DND-41 (cell line): ENCODE data around the gene RNLS.
A peak's percentile ranks its signal among the peaks of the same experiment; 100 is the strongest.
"Not testable (repeated sequence)": the region's sequence is repeated elsewhere in the genome, so short reads cannot be mapped to it uniquely, and the experiment has no call there.

Experiments
- ATAC-seq: fragments of 200-7000 bp; cut with Tn5 transposase; 3 replicates; pipeline ENCODE4 v1.9.1; 2021; ENCODE audit warnings: low read depth; ENCODE audit not compliant: insufficient read depth
- DNase-seq: peaks from one replicate; pipeline ENCODE4 v3.0.0-alpha.2; 2020
- H2AFZ ChIP-seq: 2 replicates; pipeline ENCODE4 v1.6.0; 2012; ENCODE audit warnings: low read depth, low read length
- H3K27ac ChIP-seq: 2 replicates; pipeline ENCODE4 v1.5.1; 2012; ENCODE audit warnings: low read length, inconsistent platforms
- H3K27me3 ChIP-seq: fragments of 200-600 bp; sonication (generic); 2 replicates; pipeline ENCODE4 v1.6.0; 2012; ENCODE audit warnings: low read length, mild to moderate bottlenecking, inconsistent platforms; ENCODE audit not compliant: insufficient read depth, poor library complexity
- H3K36me3 ChIP-seq: 2 replicates; pipeline ENCODE4 v1.5.1; 2012; ENCODE audit warnings: low read length, inconsistent platforms; ENCODE audit not compliant: insufficient read depth
- H3K4me1 ChIP-seq: 2 replicates; pipeline ENCODE4 v1.5.1; 2012; ENCODE audit warnings: mild to moderate bottlenecking, low read length; ENCODE audit not compliant: insufficient read depth
- H3K4me2 ChIP-seq: 2 replicates; pipeline ENCODE4 v1.6.0; 2012; ENCODE audit warnings: mild to moderate bottlenecking, moderate library complexity, low read length, inconsistent platforms; ENCODE audit not compliant: insufficient read depth
- H3K4me3 ChIP-seq, 2 experiments: fragments of 200-600 bp in 1 of 2; shearing (Covaris generic) in 1 of 2; 2 replicates each; pipeline ENCODE4 v1.5.1; 2012 to 2016; ENCODE audit warnings: inconsistent platforms in 2 of 2, low read length in 2 of 2, mild to moderate bottlenecking in 2 of 2, low read depth in 1 of 2, moderate library complexity in 1 of 2
- H3K79me2 ChIP-seq: 2 replicates; pipeline ENCODE4 v1.6.0; 2012; ENCODE audit warnings: low read length, inconsistent platforms; ENCODE audit not compliant: insufficient read depth
- H3K9ac ChIP-seq: 2 replicates; pipeline ENCODE4 v1.6.0; 2012; ENCODE audit warnings: low read depth, mild to moderate bottlenecking, inconsistent platforms, low read length, moderate library complexity
- H3K9me3 ChIP-seq: 2 replicates; pipeline ENCODE4 v1.5.1; 2012; ENCODE audit warnings: low read length, moderate library complexity, mild to moderate bottlenecking, inconsistent platforms; ENCODE audit not compliant: insufficient read depth, severe bottlenecking
- H4K20me1 ChIP-seq: 2 replicates; pipeline ENCODE4 v1.6.0; 2012; ENCODE audit warnings: low read length; ENCODE audit not compliant: insufficient read depth
- CTCF ChIP-seq: IDR thresholded peaks from 2 replicates; pipeline ENCODE4 v1.5.1; 2012; ENCODE audit warnings: borderline replicate concordance, low read length, moderate library complexity, mild to moderate bottlenecking; ENCODE audit not compliant: poor library complexity, severe bottlenecking; ENCODE audit errors: extremely low read depth
- EZH2 ChIP-seq: IDR thresholded peaks from 3 replicates; pipeline ENCODE4 v1.6.1; 2012; ENCODE audit warnings: borderline replicate concordance, low read depth, mild to moderate bottlenecking, moderate library complexity, low read length, inconsistent platforms; ENCODE audit not compliant: severe bottlenecking

The RNLS gene

DNA sequence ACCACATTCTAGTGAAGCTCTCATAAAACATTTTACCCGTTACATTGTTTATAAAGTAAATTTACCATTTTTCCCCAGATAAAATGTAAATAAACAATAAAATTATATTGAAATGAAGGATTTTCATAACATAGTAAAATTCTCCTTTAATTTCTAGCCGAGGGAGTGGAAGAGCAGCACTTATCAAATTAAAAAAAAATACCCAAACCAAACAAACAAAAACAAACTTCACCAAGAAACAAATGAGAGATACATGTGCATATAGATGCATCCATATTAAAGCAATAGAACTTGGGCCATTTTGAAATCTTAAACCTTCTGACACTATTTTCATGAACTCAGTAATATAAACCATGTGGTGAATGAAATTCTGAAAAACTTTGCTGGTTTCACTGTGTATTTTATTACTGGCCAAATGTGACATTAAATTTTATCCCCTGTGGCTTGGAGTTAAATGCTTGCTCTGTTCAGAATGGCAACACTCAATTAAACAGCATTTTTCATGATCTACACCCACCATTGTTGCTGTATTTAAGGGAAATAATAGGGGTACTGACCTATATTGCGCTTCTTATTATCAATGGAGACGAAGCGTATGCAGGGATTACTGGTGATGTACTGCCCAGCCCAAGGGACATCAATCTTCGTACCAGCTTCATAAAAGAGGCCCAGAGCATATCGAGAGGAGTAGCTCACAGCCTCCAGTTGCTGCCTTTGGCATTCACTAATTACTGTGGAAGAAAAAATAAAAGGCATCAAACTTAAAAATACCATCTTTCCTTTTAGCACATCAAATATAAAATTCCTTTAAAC is 220.9 kb downstream of the RNLS start:
- TF ChIP-seq EZH2 (no peak), CTCF (no peak)
- peaks cover 5% of the 10 kb centered on the region for H3K9me3 ChIP-seq
- H4K20me1 ChIP-seq = no peaks in the 10 kb centered on the region
- H3K4me2 ChIP-seq = no peak overlapping the region
- DNase-seq (no peak), ATAC-seq (no peak)
- H3K36me3 ChIP-seq = no peaks in the 10 kb centered on the region
- no peak overlapping the region for H3K9ac ChIP-seq
- H3K4me3 ChIP-seq = no peak overlapping the region
- H3K4me1 ChIP-seq = no peaks in the 10 kb centered on the region
- no peak overlapping the region for H3K27ac ChIP-seq
- no peaks in the 10 kb centered on the region for H3K79me2 ChIP-seq
- no peak overlapping the region for H2AFZ ChIP-seq
- no peaks in the 10 kb centered on the region for H3K27me3 ChIP-seq

DNA sequence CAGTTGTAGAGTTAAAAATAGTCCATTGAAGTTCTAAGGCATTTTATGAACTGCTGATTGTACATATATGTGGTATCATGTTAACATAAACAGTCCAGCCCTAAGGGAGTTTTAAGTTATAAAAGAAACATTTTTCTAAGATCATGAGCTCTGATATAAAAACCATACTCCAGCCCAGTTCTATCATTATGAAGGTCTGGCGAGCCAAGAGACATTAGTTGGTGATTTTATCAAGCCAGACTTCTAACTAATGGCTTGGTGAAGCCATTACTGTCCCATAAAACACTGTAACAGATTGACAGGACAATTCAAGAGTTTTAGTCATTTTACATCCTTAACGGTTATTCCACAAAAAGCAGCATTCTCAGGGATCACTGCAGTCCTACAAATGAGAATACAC is 221.6 kb downstream of the RNLS start:
- no peak for DNase-seq

DNA sequence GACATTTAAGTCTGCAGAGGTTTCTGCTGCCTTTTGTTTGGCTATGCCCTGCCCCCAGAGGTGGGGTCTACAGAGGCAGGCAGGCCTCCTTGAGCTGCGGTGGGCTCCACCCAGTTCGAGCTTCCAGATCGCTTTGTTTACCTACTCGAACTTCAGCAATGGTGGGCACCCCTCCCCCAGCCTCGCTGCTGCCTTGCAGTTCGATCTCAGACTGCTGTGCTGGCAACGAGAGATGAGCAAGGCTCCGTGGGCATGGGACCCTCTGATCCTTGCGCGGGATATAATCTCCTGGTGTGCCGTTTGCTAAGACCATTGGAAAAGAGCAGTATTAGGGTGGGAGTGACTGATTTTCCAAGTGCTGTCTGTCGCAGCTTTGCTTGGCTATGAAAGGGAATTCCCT is 227.4 kb downstream of the RNLS start:
- H4K20me1 ChIP-seq, H3K79me2 ChIP-seq, H3K4me2 ChIP-seq, H3K27me3 ChIP-seq, H3K4me1 ChIP-seq, H2AFZ ChIP-seq, ATAC-seq, H3K9ac ChIP-seq, H3K36me3 ChIP-seq, H3K27ac ChIP-seq, DNase-seq: not testable (repeated sequence)
- Histone ChIP-seq H3K9me3 (peaks cover 25% of the 10 kb centered on the region), H3K4me3 (peak overlapping the region in 1 of 2 experiments; percentile 34; a peak in 1 of 4 replicates)

More for the DNA sequence above, 221.6 kb downstream of the RNLS start:
- Histone ChIP-seq H3K4me2 (no peak overlapping the region), H2AFZ (no peak overlapping the region; the same call in 1 of the 2 replicates), H3K27ac (no peak overlapping the region), H3K9me3 (peaks cover 12% of the 10 kb centered on the region), H3K9ac (no peak overlapping the region), H3K4me3 (no peak overlapping the region), H4K20me1 (no peaks in the 10 kb centered on the region), H3K79me2 (no peaks in the 10 kb centered on the region), H3K36me3 (no peaks in the 10 kb centered on the region), H3K4me1 (no peaks in the 10 kb centered on the region), H3K27me3 (no peaks in the 10 kb centered on the region)
- ATAC-seq = no peak
- TF ChIP-seq CTCF (no peak), EZH2 (no peak)

DNA sequence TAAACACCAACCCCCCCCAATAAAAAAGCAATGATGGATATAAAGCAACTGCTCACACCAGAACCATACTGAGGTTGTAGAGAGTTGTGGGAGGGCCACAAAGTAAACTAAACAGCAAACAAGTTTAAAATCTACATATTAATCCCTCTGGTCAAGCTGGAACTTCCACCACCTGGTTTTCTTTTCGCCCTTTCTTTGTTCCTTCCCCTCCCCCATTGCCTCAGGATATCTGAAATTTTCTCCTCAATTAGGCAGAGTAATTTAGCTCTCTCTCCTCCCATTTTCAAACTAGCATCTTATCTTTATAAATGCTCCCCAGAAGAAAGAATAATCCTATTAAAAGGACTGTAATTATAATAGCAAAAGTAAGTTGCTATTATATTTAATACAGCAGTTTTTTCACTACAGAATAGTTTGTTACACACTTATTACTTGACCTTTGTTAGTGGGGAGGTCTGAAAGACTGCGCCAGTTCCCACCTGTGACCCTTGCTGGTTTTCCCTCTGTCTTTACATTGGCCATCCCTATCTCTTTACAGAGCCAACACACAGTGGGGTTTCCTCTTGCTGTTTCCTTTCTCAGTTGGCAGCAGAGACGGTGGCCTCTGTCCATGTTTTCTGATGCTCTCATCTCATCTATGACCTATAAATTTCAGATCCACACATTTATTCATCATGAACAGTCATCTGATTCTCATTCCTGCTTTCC is 235.4 kb downstream of the RNLS start:
- Histone ChIP-seq H3K36me3 (no peaks in the 10 kb centered on the region), H3K9me3 (peaks cover 5% of the 10 kb centered on the region), H3K27ac (no peak overlapping the region), H3K4me1 (peaks cover 33% of the 10 kb centered on the region), H4K20me1 (no peaks in the 10 kb centered on the region), H3K27me3 (no peaks in the 10 kb centered on the region), H2AFZ (no peak overlapping the region), H3K9ac (no peak overlapping the region), H3K79me2 (no peaks in the 10 kb centered on the region), H3K4me3 (no peak overlapping the region), H3K4me2 (no peak overlapping the region)
- TF ChIP-seq EZH2 = no peak
- TF ChIP-seq CTCF = no peak
- no peak for DNase-seq
- no peak for ATAC-seq
